Esophagus muscularis mucosa (tissue), 4 donors: ENCODE data around the gene XIST. TPM values are rescaled to one million over a fixed set of nuclear protein-coding genes. Genes with fewer than 3 reads are reported as not detected.
A peak's percentile ranks its signal among the peaks of the same experiment; 100 is the strongest.

Experiments
- DNase-seq: peaks from one replicate; pipeline ENCODE4 v3.0.0-alpha.2; 2017; ENCODE audit errors: extremely low spot score
- H3K27ac ChIP-seq, 4 donors: fragments of 200-600 bp; sonication (generic); replicated peaks in 1 of 4; 1 replicate in 3 of 4; 2 replicates in 1 of 4; pipeline ENCODE4 v1.5.1; 2016 to 2019; ENCODE audit warnings: mild to moderate bottlenecking in 1 of 4
- H3K27me3 ChIP-seq, 4 donors: fragments of 200-600 bp; sonication (generic); one replicate each; pipeline versions ENCODE4 v1.5.1 to v1.6.0; 2016 to 2019
- H3K36me3 ChIP-seq, 4 donors: fragments of 200-600 bp; sonication (generic); one replicate each; pipeline ENCODE4 v1.5.1; 2016 to 2019
- H3K4me1 ChIP-seq, 4 donors: fragments of 200-600 bp; sonication (generic); one replicate each; pipeline ENCODE4 v1.5.1; 2016 to 2019
- H3K4me3 ChIP-seq, 4 donors: fragments of 200-600 bp; sonication (generic); 1 replicate in 2 of 4; 2 replicates in 2 of 4; pipeline ENCODE4 v1.5.1; 2016 to 2019; ENCODE audit warnings: mild to moderate bottlenecking in 4 of 4, moderate library complexity in 1 of 4
- H3K9me3 ChIP-seq, 4 donors: fragments of 200-600 bp; sonication (generic); 1 replicate in 3 of 4; 2 replicates in 1 of 4; pipeline ENCODE4 v1.5.1; 2016 to 2019
- EP300 ChIP-seq: sonication (generic); formaldehyde crosslinking; IDR thresholded peaks from one replicate; pipeline ENCODE4 v1.6.1; 2017; ENCODE audit warnings: antibody characterized with exemption
- POLR2A ChIP-seq: fragments of 450-650 bp; IDR thresholded peaks from one replicate; pipeline ENCODE4 v1.6.1; 2017; ENCODE audit warnings: antibody characterized with exemption, moderate library complexity, mild to moderate bottlenecking, low read depth
- POLR2AphosphoS5 ChIP-seq, 2 donors: sonication (generic); formaldehyde crosslinking; IDR thresholded peaks; one replicate each; pipeline ENCODE4 v1.6.1; 2017; ENCODE audit warnings: antibody characterized with exemption in 2 of 2
- WGBS: methylation state at CpG from one replicate; pipeline ENCODE4 v1.1.5; 2018; 5-methylcytosine and 5-hydroxymethylcytosine counted together
- intact Hi-C: fragments of 100-400 bp; cut with DNase I; formaldehyde crosslinking; loops from one replicate; pipeline ENCODE4 v1.15.1; 2023
- total RNA-seq, 4 donors: library from RNA; depleted of rRNA; stranded (reverse); fragments of >200 nt; gene quantifications; one replicate each; pipeline versions ENCODE4 v1.1.0 to v1.2.1, GENCODE V29; 2016
- TF ChIP-seq, protein P1 (sequence below), 3 experiments: fragments of 200-600 bp in 2 of 3; fragments of 450-650 bp in 1 of 3; sonication (generic) in 2 of 3; IDR thresholded peaks; one replicate each; pipeline ENCODE4 v1.5.1; 2017 to 2019; ENCODE audit warnings: antibody characterized with exemption in 3 of 3, mild to moderate bottlenecking in 2 of 3, moderate library complexity in 1 of 3

The XIST gene
- total RNA-seq, 4 donors from 2014 or later, result 1.3 to 130 (median 39.4) TPM

DNA sequence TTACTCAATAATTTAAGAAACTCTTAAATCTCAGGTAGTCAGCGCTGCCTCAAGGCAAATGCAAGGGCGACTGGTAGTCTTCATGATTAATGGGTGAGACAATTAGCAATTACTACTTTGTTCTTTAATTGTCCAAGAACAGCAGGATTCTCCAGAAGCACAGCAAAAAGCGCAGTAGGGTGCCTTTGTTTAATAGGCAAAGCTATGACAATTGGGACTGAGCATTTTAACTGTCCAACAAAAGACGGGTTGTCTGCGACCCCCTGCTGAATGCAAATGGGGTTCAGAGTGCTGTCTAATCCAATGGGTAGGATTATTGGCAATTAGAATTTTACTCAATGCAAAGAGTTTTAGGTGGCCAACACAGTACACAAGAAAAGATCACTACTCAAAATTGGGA is 3.4 kb downstream of the XIST start:
- Histone ChIP-seq H3K36me3 (peaks cover 0 to 5% (median 0%) of the 10 kb centered on the region in 4 donors), H3K27me3 (no peaks in the 10 kb centered on the region), H3K4me3 (peak overlapping the region in 2 of 4 donors; percentile 63 to 72), H3K9me3 (no peaks in the 10 kb centered on the region), H3K4me1 (peaks cover 0 to 51% (median 10%) of the 10 kb centered on the region in 4 donors), H3K27ac (no peak overlapping the region)
- 72% methylated on average over 5 of the region's 5 CpGs for WGBS
- TF ChIP-seq, protein P1, sequence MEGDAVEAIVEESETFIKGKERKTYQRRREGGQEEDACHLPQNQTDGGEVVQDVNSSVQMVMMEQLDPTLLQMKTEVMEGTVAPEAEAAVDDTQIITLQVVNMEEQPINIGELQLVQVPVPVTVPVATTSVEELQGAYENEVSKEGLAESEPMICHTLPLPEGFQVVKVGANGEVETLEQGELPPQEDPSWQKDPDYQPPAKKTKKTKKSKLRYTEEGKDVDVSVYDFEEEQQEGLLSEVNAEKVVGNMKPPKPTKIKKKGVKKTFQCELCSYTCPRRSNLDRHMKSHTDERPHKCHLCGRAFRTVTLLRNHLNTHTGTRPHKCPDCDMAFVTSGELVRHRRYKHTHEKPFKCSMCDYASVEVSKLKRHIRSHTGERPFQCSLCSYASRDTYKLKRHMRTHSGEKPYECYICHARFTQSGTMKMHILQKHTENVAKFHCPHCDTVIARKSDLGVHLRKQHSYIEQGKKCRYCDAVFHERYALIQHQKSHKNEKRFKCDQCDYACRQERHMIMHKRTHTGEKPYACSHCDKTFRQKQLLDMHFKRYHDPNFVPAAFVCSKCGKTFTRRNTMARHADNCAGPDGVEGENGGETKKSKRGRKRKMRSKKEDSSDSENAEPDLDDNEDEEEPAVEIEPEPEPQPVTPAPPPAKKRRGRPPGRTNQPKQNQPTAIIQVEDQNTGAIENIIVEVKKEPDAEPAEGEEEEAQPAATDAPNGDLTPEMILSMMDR (IDR thresholded peaks at IDR 0.05), result no peak
- TF ChIP-seq EP300 (no peak), POLR2AphosphoS5 (IDR thresholded peaks at IDR 0.05) (no peak), POLR2A (no peak)
- intact Hi-C loops, result no loop called here
- DNase-seq, result no peak

DNA sequence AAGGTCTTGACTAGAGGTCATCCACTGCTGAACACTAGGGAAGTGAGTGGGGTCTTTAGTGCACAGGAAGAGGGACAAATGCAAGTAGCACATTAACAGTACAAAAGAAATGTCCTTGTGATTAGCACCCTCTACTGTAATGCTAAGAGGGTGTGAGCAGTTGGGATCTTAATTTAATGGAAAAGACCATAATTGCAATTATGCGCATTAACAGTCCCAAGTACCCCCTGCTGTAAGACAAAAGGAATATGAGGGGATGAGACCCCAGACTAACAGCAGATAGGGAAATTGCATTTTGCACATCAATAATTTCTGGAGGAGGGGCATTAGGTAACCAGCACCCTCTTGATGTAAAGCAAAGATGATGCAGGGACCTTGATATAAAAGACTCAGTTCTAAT is 4.5 kb downstream of the XIST start:
- Histone ChIP-seq H3K36me3 (peaks cover 0 to 5% (median 0%) of the 10 kb centered on the region in 4 donors), H3K4me3 (peak overlapping the region in 1 of 4 donors; percentile 72), H3K27ac (no peak overlapping the region), H3K4me1 (peaks cover 0 to 62% (median 13%) of the 10 kb centered on the region in 4 donors), H3K27me3 (no peaks in the 10 kb centered on the region), H3K9me3 (no peaks in the 10 kb centered on the region)
- intact Hi-C loops, result no loop called here
- TF ChIP-seq POLR2A, result no peak
- TF ChIP-seq, protein P1 (IDR thresholded peaks at IDR 0.05), result peak in 1 of 3 experiments; percentile 7
- no peak for DNase-seq
- WGBS, result 92% methylated on average over 1 of the region's 1 CpG

DNA sequence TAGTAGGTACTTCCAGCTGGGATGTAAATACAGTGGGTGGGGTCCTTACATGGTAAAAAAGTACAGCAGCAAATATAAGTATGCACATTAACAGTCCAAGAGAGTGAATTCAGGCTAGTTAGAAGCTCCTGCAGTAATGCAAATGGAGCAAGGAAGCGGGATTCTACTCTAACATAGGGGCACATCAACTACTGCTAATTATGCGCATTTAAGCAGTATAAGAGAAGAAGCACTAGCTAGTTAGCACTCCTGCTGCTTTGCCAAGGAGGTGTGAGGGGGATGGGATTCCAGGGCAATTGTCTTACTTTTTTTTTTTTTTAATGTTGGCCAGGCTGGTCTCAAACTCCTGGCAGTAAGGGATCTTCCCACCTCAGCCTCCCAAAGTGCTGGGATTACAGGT is 5.4 kb downstream of the XIST start:
- Histone ChIP-seq H3K27me3 (no peaks in the 10 kb centered on the region), H3K9me3 (no peaks in the 10 kb centered on the region), H3K4me1 (peaks cover 0 to 71% (median 16%) of the 10 kb centered on the region in 4 donors), H3K27ac (no peak overlapping the region), H3K4me3 (no peak overlapping the region), H3K36me3 (peaks cover 0 to 5% (median 0%) of the 10 kb centered on the region in 4 donors)
- WGBS, result 93% methylated on average over 2 of the region's 2 CpGs
- DNase-seq, result no peak
- TF ChIP-seq EP300, result no peak
- TF ChIP-seq, protein P1 (IDR thresholded peaks at IDR 0.05), result no peak
- TF ChIP-seq POLR2AphosphoS5 (IDR thresholded peaks at IDR 0.05), result no peak
- TF ChIP-seq POLR2A, result no peak
- intact Hi-C loops, result no loop called here

DNA sequence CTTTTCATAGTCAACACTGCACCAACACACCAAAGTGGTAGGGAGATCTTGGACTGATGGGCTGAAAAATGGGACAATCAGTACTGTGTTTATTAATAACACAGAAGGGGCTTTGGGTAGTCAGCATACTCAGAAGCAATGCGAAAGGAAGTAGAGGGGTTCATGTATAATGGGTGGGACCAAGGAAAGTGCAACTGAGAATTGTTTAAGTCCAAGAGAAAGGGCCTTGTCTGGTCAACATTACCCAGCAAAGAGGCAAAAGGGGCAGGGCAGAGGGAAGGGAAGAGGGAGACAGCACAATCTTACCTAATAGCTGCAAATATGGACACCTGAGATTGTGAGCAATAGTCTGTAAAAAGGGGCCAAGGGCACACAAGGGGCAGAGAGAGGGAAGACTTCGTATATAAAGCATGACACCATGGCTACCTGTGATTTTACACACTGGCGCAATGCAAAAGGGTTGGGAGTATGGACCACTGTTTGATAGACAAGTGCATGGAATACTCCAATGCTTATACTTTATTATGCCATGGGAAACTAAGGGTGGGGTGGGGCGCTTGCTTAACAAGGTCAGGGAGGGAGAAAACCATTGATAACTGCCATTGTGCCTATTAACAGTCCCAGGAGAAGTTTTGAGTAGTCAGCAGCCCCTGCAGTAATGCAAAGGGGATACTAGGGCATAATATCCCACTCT is 9.8 kb downstream of the XIST start:
- H3K27ac ChIP-seq, result no peak overlapping the region
- H3K9me3 ChIP-seq, result no peaks in the 10 kb centered on the region
- TF ChIP-seq EP300, result no peak
- WGBS, result 92% methylated on average over 4 of the region's 4 CpGs
- intact Hi-C loops, result no loop called here
- no peaks in the 10 kb centered on the region for H3K27me3 ChIP-seq
- peaks cover 0 to 5% (median 0%) of the 10 kb centered on the region in 4 donors for H3K36me3 ChIP-seq
- DNase-seq, result no peak
- no peak overlapping the region for H3K4me3 ChIP-seq
- peaks cover 0 to 87% (median 17%) of the 10 kb centered on the region in 4 donors for H3K4me1 ChIP-seq

DNA sequence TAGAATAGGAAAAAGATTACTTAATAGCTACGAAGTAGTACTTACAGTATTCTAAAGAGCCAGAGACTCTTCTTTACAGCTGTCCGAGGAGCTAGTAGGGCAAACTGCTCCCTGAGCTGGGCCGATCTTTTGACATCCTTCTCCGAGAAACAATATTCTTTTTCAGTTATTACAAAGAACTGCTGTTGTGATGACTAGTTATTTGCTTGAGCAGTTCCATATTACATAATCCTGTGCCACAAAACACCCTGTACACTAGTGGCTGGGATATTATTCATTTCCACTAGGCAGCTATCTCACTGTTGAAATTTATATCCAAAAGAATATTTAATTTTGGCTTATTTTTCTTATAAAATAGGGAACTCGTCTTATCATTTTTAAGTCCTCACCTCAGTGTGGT is 11.2 kb downstream of the XIST start:
- peak overlapping the region in 2 of 4 donors; percentile 3 to 15 for H3K4me3 ChIP-seq
- H3K4me1 ChIP-seq, result peaks cover 0 to 88% (median 12%) of the 10 kb centered on the region in 4 donors
- intact Hi-C loops, result no loop called here
- no peaks in the 10 kb centered on the region for H3K9me3 ChIP-seq
- DNase-seq, result no peak
- no peaks in the 10 kb centered on the region for H3K27me3 ChIP-seq
- peaks cover 0 to 5% (median 0%) of the 10 kb centered on the region in 4 donors for H3K36me3 ChIP-seq
- WGBS, result 62% methylated on average over 5 of the region's 5 CpGs
- TF ChIP-seq POLR2A (no peak), POLR2AphosphoS5 (IDR thresholded peaks at IDR 0.05) (no peak), EP300 (no peak)
- TF ChIP-seq, protein P1 (IDR thresholded peaks at IDR 0.05), result no peak
- no peak overlapping the region for H3K27ac ChIP-seq
